ENCODE data around the gene PTPRJ. TPM values are rescaled to one million over a fixed set of nuclear protein-coding genes. Genes with fewer than 3 reads are reported as not detected.

Gene PTPRJ
- polyA plus RNA-seq, 3 donors, result 10.0 to 36.4 (median 14.6) TPM

- peaks cover 0 to 2% (median 0%) of the 10 kb centered on the region in 7 donors for H3K9me3 Mint-ChIP-seq
- H3K36me3 Mint-ChIP-seq, result peaks cover 88 to 97% of the 10 kb centered on the region in 2 donors
- Histone ChIP-seq H3K36me3 (replicated peaks in 1 of 2; ENCODE audit: control insufficient read depth in 1 of 2, insufficient read depth in 2 of 2, low read length in 2 of 2) (peaks cover 88 to 95% of the 10 kb centered on the region in 2 donors), H3K27ac (ENCODE audit: low read depth in 1 of 2, low read length in 2 of 2) (no peak overlapping the region), H3K79me2 (ENCODE audit: insufficient read depth, low read length) (no peaks in the 10 kb centered on the region), H3K4me2 (replicated peaks; ENCODE audit: extremely low read depth, low read length, poor library complexity, severe bottlenecking) (no peak overlapping the region), H4K20me1 (ENCODE audit: insufficient read depth, low read length) (peaks cover 73% of the 10 kb centered on the region), H3K4me1 (ENCODE audit: control insufficient read depth in 1 of 2, insufficient read depth in 2 of 2, low read length in 2 of 2) (peaks cover 8 to 9% of the 10 kb centered on the region in 2 donors), H3K27me3 (ENCODE audit: control insufficient read depth in 2 of 2, insufficient read depth in 2 of 2, low read length in 2 of 2) (no peaks in the 10 kb centered on the region), H2AFZ (ENCODE audit: insufficient read depth, low read depth, low read length, poor library complexity, severe bottlenecking) (no peak overlapping the region), H3K9ac (ENCODE audit: insufficient read depth, low read length, poor library complexity, severe bottlenecking) (no peak overlapping the region), H3K4me3 (replicated peaks in 1 of 3; ENCODE audit: low read depth in 2 of 3, low read length in 3 of 3) (no peak overlapping the region), H3K9me3 (replicated peaks in 1 of 2; ENCODE audit: control insufficient read depth in 1 of 2, insufficient read depth in 1 of 2, low read length in 2 of 2) (no peaks in the 10 kb centered on the region)
- H3K27me3 Mint-ChIP-seq (ENCODE audit: low read depth in 3 of 3), result no peaks in the 10 kb centered on the region
- TF ChIP-seq CTCF (IDR thresholded peaks at IDR 0.05), result no peak
- peaks cover 10% of the 10 kb centered on the region for H3K4me1 Mint-ChIP-seq
- intact Hi-C loops (cut with micrococcal nuclease), result no loop called here
- H3K4me3 Mint-ChIP-seq, result no peak overlapping the region
- H3K27ac Mint-ChIP-seq, result no peak overlapping the region
- DNase-seq, result no peak
These were observed 184.5 kb downstream of the PTPRJ start for GRCh38 chr11:48164836-48165235.

- no peak for TF ChIP-seq CTCF (IDR thresholded peaks at IDR 0.05)
- Histone ChIP-seq H3K36me3 (replicated peaks in 1 of 2; ENCODE audit: control insufficient read depth in 1 of 2, insufficient read depth in 2 of 2, low read length in 2 of 2) (peaks cover 83 to 89% of the 10 kb centered on the region in 2 donors), H3K27ac (ENCODE audit: low read depth in 1 of 2, low read length in 2 of 2) (no peak overlapping the region), H3K9ac (ENCODE audit: insufficient read depth, low read length, poor library complexity, severe bottlenecking) (no peak overlapping the region), H3K4me3 (replicated peaks in 1 of 3; ENCODE audit: low read depth in 2 of 3, low read length in 3 of 3) (no peak overlapping the region), H3K4me1 (ENCODE audit: control insufficient read depth in 1 of 2, insufficient read depth in 2 of 2, low read length in 2 of 2) (peaks cover 14 to 15% of the 10 kb centered on the region in 2 donors), H3K79me2 (ENCODE audit: insufficient read depth, low read length) (no peaks in the 10 kb centered on the region), H3K9me3 (replicated peaks in 1 of 2; ENCODE audit: control insufficient read depth in 1 of 2, insufficient read depth in 1 of 2, low read length in 2 of 2) (no peaks in the 10 kb centered on the region), H3K27me3 (ENCODE audit: control insufficient read depth in 2 of 2, insufficient read depth in 2 of 2, low read length in 2 of 2) (no peaks in the 10 kb centered on the region), H4K20me1 (ENCODE audit: insufficient read depth, low read length) (peaks cover 75% of the 10 kb centered on the region), H3K4me2 (replicated peaks; ENCODE audit: extremely low read depth, low read length, poor library complexity, severe bottlenecking) (no peak overlapping the region), H2AFZ (ENCODE audit: insufficient read depth, low read depth, low read length, poor library complexity, severe bottlenecking) (no peak overlapping the region)
- intact Hi-C loops (cut with micrococcal nuclease), result no loop called here
- 83% methylated on average over 3 of the region's 3 CpGs for WGBS (ENCODE audit: insufficient coverage)
- DNase-seq, result no peak
- peaks cover 82 to 97% of the 10 kb centered on the region in 2 donors for H3K36me3 Mint-ChIP-seq
- no peak overlapping the region for H3K4me3 Mint-ChIP-seq
- no peaks in the 10 kb centered on the region for H3K27me3 Mint-ChIP-seq (ENCODE audit: low read depth in 3 of 3)
- H3K9me3 Mint-ChIP-seq, result peaks cover 0 to 2% (median 0%) of the 10 kb centered on the region in 7 donors
- H3K27ac Mint-ChIP-seq, result no peak overlapping the region
- peaks cover 16% of the 10 kb centered on the region for H3K4me1 Mint-ChIP-seq
These were observed 185.1 kb downstream of the PTPRJ start for GRCh38 chr11:48165426-48165825.
